SU-DHL-6 (cell line): ENCODE data around the gene SYNDIG1.

Experiments
- H2AFZ ChIP-seq: fragments of 200-600 bp; sonication (generic); 2 replicates; pipeline ENCODE4 v1.6.1; 2014; ENCODE audit warnings: low read depth, mild to moderate bottlenecking, moderate library complexity, mixed read lengths, antibody characterized with exemption, low read length; ENCODE audit not compliant: severe bottlenecking
- H3F3A ChIP-seq: fragments of 200-600 bp; shearing (Covaris generic); 2 replicates; pipeline ENCODE4 v1.6.0; 2016; ENCODE audit warnings: antibody characterized with exemption, mild to moderate bottlenecking; ENCODE audit not compliant: insufficient read depth
- H3K27ac ChIP-seq: fragments of 200-600 bp; sonication (generic); 2 replicates; pipeline ENCODE4 v1.5.1; 2016; ENCODE audit warnings: low read depth, mild to moderate bottlenecking, low read length, moderate library complexity, mixed read lengths
- H3K27me3 ChIP-seq: fragments of 200-600 bp; sonication (generic), shearing (Covaris generic); 2 replicates; pipeline ENCODE4 v1.6.0; 2014; ENCODE audit warnings: mild to moderate bottlenecking, low read length
- H3K36me3 ChIP-seq: fragments of 200-600 bp; sonication (generic); 2 replicates; pipeline ENCODE4 v1.6.1; 2014; ENCODE audit warnings: mild to moderate bottlenecking, low read length, mixed read lengths
- H3K4me2 ChIP-seq: fragments of 300-600, 200-600 bp; shearing (Covaris generic), sonication (generic); 2 replicates; pipeline ENCODE4 v1.6.0; 2014; ENCODE audit warnings: low read length, low read depth, mild to moderate bottlenecking; ENCODE audit not compliant: poor library complexity, severe bottlenecking
- H3K4me3 ChIP-seq: fragments of 200-600 bp; sonication (generic); 2 replicates; pipeline ENCODE4 v1.5.1; 2014; ENCODE audit warnings: antibody characterized with exemption, low read length, mild to moderate bottlenecking, mixed read lengths; ENCODE audit not compliant: insufficient read depth, poor library complexity, severe bottlenecking
- H3K79me2 ChIP-seq: fragments of 200-600 bp; sonication (generic); 2 replicates; pipeline ENCODE4 v1.6.1; 2014; ENCODE audit warnings: mild to moderate bottlenecking, low read length, moderate library complexity; ENCODE audit not compliant: insufficient read depth
- H3K9ac ChIP-seq: fragments of 200-600 bp; sonication (generic); 2 replicates; pipeline ENCODE4 v1.7.0; 2014; ENCODE audit warnings: mild to moderate bottlenecking, low read length
- H3K9me2 ChIP-seq: fragments of 200-600 bp; sonication (generic); replicated peaks from 2 replicates; pipeline ENCODE4 v1.6.1; 2014; ENCODE audit warnings: low read length; ENCODE audit not compliant: insufficient read depth
- H3K9me3 ChIP-seq: fragments of 200-600 bp; sonication (generic); 2 replicates; pipeline ENCODE4 v1.6.1; 2014; ENCODE audit warnings: low read length, mixed read lengths; ENCODE audit not compliant: insufficient read depth
- H4K20me1 ChIP-seq: fragments of 200-600 bp; sonication (generic); 2 replicates; pipeline ENCODE4 v1.6.1; 2014; ENCODE audit warnings: low read depth, mild to moderate bottlenecking, antibody characterized with exemption, low read length, moderate library complexity, mixed read lengths
- CTCF ChIP-seq: fragments of 200-600 bp; sonication (generic); IDR thresholded peaks from one replicate; pipeline ENCODE4 v1.5.1; 2017; ENCODE audit warnings: antibody characterized with exemption, mild to moderate bottlenecking, low read length, moderate library complexity; ENCODE audit not compliant: insufficient read depth, poor library complexity, severe bottlenecking
- EZH2phosphoT487 ChIP-seq: fragments of 200-600 bp; sonication (generic), shearing (Covaris generic); conservative IDR thresholded peaks from 2 replicates; pipeline ENCODE4 v1.6.1; 2018; ENCODE audit warnings: mild to moderate bottlenecking, antibody characterized with exemption, low read length, moderate library complexity, mixed read lengths

SYNDIG1 gene

DNA sequence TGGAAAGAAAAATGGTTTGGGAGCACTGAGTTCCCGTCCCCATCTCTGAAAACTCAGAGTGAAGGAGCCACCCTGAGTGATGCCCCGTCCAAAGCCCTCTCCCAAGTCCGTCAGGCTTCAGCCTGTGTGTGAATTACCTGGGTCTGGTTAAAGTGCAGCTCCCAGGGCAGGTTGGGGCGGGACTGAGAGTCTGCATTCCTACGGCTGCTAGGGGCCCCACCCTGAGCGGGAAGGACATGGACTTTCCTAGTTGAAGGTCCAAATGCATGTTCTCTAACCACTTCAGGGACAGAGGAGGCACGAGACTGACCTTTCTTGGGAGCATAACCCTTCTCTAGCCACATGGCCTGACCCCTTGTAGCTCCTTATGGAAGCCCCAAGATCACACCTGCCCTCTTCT, 97.2 kb downstream of the SYNDIG1 start:
- H3K4me2 ChIP-seq: no peak overlapping the region

GRCh38 chr20:24567508-24567907, 98.1 kb downstream of the SYNDIG1 start:
- Histone ChIP-seq H3K79me2 (no peaks in the 10 kb centered on the region), H3K9ac (no peak overlapping the region), H4K20me1 (no peaks in the 10 kb centered on the region), H3K9me3 (peaks cover 13% of the 10 kb centered on the region; the same call in 1 of the 2 replicates), H3K4me3 (no peak overlapping the region), H3K36me3 (no peaks in the 10 kb centered on the region), H3F3A (no peaks in the 10 kb centered on the region), H3K4me2 (no peak overlapping the region), H3K9me2 (no peaks in the 10 kb centered on the region), H3K27me3 (no peaks in the 10 kb centered on the region), H3K27ac (no peak overlapping the region), H2AFZ (no peak overlapping the region)
- TF ChIP-seq CTCF (no peak), EZH2phosphoT487 (no peak)

More for the DNA sequence above, 97.2 kb downstream of the SYNDIG1 start:
- Histone ChIP-seq H3K9ac (no peak overlapping the region), H3K4me3 (no peak overlapping the region), H4K20me1 (no peaks in the 10 kb centered on the region), H3K27ac (no peak overlapping the region), H3K27me3 (no peaks in the 10 kb centered on the region), H3K9me3 (peaks cover 16% of the 10 kb centered on the region; the same call in 1 of the 2 replicates), H3K36me3 (no peaks in the 10 kb centered on the region), H2AFZ (no peak overlapping the region), H3K79me2 (no peaks in the 10 kb centered on the region), H3F3A (no peaks in the 10 kb centered on the region), H3K9me2 (no peaks in the 10 kb centered on the region)
- TF ChIP-seq CTCF (no peak), EZH2phosphoT487 (no peak)

- peaks cover under 1% of the 10 kb centered on the region; the same call in 1 of the 2 replicates for H3K9me3 ChIP-seq
- TF ChIP-seq CTCF (no peak), EZH2phosphoT487 (no peak)
These were observed 99.4 kb downstream of the SYNDIG1 start for GRCh38 chr20:24568842-24569241.

GRCh38 chr20:24571159-24571558, 101.7 kb downstream of the SYNDIG1 start:
- no peak overlapping the region for H3K4me2 ChIP-seq
- no peaks in the 10 kb centered on the region for H3K27me3 ChIP-seq
- H3K36me3 ChIP-seq: no peaks in the 10 kb centered on the region
- no peak for TF ChIP-seq CTCF
- no peak for TF ChIP-seq EZH2phosphoT487
- no peaks in the 10 kb centered on the region for H3K9me3 ChIP-seq
- no peak overlapping the region for H3K9ac ChIP-seq
- no peaks in the 10 kb centered on the region for H4K20me1 ChIP-seq
- H3K9me2 ChIP-seq: no peaks in the 10 kb centered on the region
- H3K79me2 ChIP-seq: no peaks in the 10 kb centered on the region
- no peaks in the 10 kb centered on the region for H3F3A ChIP-seq
- no peak overlapping the region for H3K27ac ChIP-seq
- no peak overlapping the region for H2AFZ ChIP-seq
- no peak overlapping the region for H3K4me3 ChIP-seq

More at GRCh38 chr20:24568842-24569241, 99.4 kb downstream of the SYNDIG1 start:
- no peaks in the 10 kb centered on the region for H3K79me2 ChIP-seq
- no peak overlapping the region for H3K9ac ChIP-seq
- no peaks in the 10 kb centered on the region for H3K27me3 ChIP-seq
- no peaks in the 10 kb centered on the region for H3F3A ChIP-seq
- H3K36me3 ChIP-seq: no peaks in the 10 kb centered on the region
- no peak overlapping the region for H3K4me2 ChIP-seq
- no peak overlapping the region for H3K4me3 ChIP-seq
- H3K9me2 ChIP-seq: no peaks in the 10 kb centered on the region
- no peaks in the 10 kb centered on the region for H4K20me1 ChIP-seq
- H3K27ac ChIP-seq: no peak overlapping the region
- no peak overlapping the region for H2AFZ ChIP-seq
